NCI-H524 (cell line): ENCODE results near the gene PDZD2.
A peak's percentile ranks its signal among the peaks of the same experiment; 100 is the strongest.
"Not testable (repeated sequence)": the region's sequence is repeated elsewhere in the genome, so short reads cannot be mapped to it uniquely, and the experiment has no call there.

ENCODE experiments used
- DNase-seq, 2 experiments: peaks; one replicate each; lab custom pipeline; 2025; lab: John Stamatoyannopoulos, UW

Gene PDZD2

DNA sequence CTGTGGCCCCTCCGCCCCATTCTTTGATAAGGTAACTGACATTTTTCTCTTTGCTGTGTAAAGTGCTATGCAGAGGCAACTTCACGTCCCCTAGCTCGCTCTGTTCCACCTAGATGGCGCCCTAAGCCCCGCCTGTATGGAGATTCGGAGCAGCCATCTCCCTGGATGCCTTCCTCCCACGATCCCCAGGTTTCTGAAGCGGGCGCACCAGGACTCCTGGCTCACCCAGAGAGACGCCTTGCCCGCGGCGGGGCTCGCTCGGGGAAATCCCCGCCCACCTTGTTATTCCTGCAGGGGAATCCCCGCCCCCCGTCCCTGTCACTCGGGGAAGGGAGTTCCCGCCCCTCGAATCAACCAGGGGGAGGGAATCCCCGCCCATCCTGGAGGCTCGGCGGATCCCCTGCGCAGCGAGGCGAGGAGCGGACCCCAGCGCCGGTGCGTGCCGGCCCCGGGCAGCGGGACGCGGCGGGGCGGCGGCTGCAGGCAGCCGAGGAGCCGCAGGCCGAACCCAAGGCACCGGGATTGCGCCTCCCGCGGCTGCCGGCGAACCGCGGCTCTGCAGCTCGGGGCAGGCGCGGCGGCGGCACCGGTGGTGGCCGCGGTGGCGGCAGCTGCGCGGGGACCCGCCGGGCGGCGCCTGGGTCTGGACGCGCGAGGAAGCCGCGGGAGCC, at the start of gene PDZD2:
Gene PDZD2 (plus strand): TSS at position 384 of the 671 bp plus-strand sequence.
- DNase-seq = peak; percentile 85 to 88

DNA sequence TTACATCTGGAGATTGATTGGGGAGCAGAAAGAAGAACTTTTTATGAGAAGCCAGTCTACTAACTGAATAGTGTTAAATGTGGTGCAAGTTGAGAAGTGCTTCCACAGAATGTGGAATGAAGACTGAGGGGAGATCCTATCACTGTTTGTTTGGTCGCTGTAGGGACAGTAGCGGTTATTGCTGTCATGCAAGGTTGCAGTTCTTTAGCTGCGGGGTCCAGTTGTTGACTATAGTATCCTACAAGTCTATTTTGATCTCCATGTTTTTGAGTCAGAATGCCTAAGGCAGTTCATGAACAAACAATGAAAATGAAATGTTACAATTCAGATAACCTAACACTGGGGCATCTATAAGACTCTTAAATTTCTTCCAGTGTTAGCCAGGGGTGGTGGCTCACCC, 45.3 kb upstream of the PDZD2 start:
- no peak for DNase-seq

DNA sequence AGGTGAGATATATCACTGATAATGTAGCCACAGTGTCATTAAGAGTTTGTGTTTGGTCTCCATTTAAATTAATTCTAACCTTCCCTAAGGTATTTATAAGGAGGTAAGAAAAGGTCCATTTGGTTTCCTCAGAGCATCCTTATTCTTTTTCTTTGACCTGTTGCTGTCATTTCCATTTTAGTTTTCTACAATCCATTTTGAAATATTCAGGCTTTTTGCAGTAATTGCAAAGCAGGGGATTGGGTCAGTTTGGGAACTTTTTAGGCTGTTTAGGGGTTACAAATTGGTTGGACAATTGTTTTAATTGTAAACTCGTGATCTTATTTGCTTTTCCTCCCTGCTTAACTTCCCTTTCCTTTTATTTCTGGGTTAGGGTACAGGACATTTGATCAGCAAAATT, 42.6 kb upstream of the PDZD2 start:
- DNase-seq = no peak

DNA sequence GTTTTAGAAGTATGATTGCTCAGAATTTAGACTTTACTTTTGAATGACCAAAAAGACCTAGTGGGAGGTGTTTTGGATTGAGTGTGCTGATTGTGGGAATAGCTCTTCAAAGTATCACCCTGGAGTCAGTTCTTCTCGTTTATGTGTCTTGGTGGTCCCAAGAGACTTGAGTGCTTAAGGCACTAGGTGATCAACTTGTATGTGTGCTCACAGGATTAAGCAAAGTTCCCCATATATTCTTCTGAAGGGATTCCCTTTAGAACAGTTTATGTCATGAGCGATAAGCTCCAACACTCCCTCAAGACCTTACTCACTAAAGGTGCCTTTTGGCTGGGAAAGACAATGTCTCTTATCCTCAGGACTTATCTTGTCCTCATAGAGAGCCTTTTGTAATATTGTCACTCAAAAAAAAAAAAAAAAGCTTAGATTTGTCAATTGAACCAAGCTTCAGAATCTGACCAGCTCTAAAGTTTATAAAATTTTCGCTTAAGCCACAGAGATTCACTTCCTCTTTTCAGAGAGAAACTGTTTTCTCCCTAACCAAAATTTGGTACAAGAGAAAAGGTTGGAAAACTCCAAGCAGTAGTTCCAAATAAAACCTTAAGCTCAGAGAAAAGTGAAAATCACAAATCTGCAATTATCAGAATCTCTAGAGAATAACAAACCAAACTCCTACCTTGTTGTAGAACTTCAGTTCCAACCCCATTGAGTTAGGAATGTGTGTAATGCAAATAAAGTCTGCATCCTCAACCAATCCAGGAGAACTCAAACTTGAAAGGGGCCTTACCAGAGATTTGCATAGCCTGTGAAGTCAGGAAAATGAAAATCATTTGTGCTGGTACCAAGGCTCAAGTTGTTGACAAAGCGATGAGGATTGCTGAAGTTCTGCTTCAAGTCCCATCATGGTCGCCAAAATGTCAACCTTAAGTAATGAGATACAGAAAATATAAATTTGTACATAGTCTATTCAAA, 40.0 kb upstream of the PDZD2 start:
- no peak for DNase-seq

DNA sequence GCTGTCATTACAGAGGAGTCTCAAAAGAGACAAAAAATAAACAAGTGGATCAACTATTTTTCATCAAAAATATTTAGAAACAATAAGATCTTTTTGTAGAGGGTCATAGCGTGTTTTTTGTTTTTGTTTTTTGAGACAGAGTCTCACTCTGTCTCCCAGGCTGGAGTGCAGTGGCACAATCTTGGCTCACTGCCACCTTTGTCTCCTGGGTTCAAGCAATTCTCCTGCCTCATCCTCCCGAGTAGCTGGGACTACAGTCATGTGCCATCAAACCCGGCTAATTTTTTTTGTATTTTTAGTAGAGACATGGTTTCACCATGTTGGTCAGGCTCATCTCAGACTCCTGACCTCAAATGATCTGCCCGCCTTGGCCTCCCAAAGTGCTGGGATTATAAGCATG, 36.6 kb upstream of the PDZD2 start:
- DNase-seq = not testable (repeated sequence)

DNA sequence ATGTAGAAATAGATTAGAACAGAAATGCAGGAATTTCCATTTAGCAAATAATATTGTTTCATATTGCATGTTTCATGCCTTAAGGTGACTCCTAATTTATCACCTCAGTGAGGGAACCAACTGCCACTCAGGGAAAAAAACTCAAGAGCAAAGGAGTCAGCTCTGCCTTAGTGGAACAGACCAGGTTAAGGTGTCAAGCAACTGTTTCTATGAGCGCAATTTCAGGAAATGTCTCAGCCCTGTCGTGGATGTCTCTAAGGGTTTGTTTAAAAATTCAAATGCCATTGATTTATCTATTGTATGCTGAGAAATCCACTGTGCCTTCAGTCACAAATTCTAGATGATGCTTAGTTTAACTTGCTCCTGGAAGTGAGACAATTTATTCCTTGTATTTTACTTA, 34.7 kb upstream of the PDZD2 start:
- no peak for DNase-seq

DNA sequence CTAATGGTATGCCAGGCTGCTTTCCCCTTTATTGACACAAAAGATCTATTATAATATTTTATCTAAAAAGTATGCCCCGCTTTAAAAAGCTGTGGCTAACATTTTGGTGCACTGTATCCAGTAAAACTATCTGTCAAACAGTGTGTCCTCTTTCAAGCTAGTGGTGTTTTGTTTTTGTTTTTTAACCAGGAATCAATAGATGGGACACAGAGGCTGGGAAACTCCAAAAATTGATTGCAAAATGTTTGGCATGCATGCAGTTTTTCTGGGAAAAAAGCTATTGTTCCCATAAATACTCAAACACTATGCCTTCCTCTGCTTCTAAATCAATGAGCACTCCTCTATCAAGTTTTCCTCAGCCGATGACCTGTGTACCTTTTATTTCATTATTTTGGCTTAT, 34.3 kb upstream of the PDZD2 start:
- no peak for DNase-seq

DNA sequence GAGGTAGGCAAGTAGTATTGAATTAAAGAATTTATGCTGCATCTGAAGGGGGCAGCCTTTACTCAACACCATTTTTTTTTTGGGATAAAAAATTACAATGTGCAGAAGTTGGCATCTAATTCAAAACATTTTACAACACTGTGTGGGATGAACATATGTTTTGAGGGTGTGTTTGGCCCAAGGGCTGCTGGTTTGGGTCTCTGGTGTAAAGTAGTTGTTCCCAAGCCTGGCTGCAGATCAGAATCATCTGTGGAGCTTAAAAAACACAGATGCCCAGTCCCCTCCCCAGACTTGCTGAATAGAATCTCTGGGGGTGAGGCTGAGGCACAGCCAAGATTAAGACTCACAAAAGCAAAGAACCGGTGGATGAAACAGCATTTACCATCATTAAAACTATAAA, 33.0 kb upstream of the PDZD2 start:
- no peak for DNase-seq

DNA sequence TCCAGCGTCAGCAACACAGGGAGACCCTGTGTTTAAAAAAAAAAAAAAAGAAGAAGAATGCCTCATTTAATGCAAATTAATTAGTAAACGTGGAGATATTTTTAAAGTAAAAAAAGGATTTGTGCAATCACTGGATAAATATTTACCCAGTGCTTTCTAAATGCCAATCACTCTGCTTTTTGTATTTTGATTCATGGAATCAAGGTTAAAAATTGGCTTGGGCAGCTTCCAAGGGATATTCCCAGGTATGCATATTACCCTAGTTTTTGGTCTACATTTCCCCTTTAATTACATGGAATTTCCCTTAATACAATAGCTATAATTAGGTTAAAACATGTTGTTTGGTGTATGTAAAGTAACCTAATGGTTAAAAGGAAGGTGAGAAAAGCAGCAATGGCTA, 31.4 kb upstream of the PDZD2 start:
- no peak for DNase-seq

DNA sequence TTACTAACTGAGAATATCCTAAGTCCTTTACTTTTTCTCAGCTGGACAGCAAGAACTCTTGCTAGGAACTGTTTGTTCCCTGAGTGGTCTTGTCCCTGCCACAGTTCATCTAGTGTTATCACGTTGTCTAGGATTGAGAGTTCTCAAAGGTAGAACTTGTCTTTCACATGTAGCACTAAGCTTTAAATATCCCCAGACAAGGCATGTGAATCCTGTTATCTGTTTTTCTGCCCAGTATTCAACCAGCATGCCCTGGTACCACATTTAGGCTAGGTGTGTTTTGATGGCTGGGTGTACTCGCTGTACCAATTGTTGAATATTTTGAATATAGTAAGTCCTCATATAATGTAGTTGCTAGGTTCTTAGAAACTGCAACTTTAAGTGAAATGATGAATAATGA, 27.9 kb upstream of the PDZD2 start:
- DNase-seq = no peak

DNA sequence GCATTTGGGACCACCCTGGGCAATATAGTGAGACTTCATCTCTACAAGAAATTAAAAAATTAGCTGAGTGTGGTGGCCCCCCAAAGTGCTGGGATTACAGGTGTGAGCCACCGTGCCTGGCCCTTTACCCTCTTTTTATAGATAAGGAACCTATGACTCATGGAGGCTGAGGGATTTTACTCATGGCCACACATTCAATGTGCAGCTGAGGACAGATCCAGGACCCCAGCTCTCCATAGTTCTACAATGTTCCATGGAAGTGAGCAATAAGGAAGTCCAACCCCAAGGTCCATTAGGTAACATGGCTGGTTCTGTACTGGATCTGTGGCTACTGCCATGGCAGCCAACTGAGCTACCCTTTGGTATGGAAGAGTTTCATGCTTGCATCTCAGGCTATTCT, 25.3 kb upstream of the PDZD2 start:
- no peak for DNase-seq

DNA sequence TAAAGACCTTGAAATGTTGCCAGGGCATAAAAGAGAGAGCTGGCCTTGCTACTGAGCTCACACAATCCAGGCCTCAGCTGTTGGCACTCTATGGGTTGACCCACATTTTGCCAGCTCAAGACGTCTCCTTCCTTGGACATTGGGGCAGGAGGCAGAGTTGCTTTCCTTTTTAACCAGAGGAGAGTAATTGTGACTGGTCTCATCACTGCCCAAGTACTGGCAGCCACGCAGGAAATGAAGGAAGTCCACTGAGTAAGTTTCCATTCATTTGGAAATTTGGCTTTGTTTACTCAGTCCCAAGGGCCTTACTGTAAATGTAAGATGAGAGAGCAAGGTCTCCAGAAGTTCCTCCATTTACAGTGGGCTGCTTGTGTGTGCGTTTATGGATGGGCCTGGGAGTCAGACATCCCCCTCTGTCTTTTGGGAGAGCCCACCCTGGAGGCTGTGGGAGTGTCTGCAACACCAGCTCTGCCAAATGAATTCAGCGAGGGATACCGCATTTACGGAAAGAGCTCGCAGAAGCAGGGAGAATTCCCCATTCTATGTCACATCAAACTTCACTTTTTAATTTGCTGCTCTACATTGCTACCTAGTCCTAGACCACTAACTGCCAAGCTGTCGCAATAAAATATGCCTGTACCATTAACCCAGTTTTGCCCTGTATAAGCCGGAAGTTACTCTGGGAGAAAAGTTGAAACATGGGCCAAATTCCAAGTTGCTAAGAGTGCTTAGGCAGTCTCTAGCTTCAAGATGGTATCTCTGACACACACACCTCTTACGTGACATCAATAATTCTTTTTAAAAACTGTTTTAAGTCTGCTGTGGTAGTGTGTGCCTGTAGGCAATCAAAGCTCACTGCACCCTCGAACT, 24.5 kb upstream of the PDZD2 start:
- no peak for DNase-seq

DNA sequence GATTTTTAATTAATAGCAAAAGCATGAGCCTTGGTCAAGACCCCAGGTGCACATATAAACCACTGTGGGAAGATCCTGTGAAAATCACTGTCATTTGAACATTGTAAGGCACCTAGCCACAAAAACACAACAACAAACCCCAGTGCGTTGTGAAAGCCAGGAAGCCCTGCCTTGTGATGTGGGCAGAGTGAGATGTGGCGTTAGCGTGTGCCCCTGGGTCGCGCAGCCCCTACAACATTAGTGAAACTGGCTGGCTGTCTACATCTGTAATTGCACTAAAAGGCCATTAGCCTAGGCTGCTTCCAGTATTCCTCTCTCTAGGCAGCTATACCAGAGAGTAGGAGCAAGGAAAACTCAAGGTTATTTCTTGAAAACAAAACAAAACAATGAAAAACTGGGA, 21.1 kb upstream of the PDZD2 start:
- no peak for DNase-seq

DNA sequence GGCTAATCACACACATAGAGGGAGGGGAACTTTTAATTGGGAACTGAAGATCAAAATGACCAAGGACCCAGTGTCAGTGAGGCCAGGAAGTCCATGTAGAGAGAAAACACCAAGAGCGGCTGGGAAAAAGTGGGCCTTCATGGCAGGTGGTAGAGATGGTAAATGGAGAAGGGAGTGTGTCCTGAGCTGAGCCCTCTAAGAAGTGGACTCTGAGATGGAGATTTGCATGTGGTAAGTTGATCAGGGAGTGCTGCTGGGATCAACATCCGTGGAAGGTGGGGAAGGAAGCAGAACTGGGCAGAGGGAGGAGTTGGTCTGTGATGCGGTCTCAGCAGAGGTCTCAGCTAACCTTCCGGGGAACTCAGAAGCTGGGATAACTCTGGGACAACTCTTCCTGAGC, 18.9 kb upstream of the PDZD2 start:
- no peak for DNase-seq

DNA sequence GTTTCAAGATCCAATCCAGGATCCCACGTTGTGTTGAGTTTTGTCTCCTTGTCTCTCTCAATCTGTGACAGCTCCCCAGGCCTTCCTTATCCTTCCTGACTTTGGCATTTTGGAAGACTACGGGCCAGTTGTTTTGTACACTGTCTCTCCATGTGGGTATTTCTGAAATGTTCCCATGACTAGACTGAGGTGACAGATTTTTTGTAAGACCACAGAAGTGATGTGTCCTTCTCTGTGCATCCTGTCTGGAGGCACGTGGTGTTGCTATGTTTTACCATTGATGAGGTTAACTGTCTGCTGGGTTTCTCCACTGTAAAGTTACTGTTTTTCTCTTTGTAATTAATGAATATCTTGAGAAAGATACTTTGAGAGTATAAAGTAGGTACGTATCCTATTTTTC, 15.7 kb upstream of the PDZD2 start:
- no peak for DNase-seq

DNA sequence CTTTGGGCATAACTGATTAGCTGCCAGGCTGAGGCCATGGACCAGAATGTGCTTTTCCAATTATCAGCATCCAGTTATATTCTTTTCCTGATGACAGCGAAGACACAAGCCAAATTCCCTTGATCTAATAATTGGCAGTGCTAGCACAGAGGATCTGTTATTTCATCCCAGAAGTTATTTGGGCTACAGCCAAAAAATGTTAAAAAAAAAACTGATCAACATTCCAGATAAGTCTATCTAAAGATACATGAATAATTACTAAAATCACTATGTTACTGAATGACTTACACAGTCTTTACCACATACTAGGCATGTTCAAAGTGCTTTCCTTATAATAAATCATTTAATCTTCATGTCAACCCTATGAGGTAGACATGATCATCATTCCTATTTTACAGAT, 13.5 kb upstream of the PDZD2 start:
- DNase-seq = no peak

DNA sequence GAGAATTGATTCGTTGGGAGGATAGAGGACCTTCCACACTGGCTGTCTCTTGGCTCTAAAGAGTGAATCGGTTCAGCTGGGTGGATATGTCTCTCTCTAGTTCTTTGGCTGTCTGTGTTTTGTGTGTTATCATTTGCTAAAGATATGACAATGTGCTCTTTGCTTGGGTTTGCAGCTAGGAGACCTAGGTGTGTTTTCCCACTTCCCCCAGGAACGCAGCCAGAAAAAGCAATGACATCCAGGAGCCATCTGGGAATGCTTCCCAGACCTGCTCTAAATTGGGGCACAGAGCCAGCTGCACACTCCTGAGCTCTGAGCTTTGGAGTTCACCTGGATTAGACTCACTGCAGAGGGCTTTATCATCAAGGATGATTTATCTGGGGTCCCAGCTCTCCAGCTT, 12.8 kb upstream of the PDZD2 start:
- DNase-seq = no peak

DNA sequence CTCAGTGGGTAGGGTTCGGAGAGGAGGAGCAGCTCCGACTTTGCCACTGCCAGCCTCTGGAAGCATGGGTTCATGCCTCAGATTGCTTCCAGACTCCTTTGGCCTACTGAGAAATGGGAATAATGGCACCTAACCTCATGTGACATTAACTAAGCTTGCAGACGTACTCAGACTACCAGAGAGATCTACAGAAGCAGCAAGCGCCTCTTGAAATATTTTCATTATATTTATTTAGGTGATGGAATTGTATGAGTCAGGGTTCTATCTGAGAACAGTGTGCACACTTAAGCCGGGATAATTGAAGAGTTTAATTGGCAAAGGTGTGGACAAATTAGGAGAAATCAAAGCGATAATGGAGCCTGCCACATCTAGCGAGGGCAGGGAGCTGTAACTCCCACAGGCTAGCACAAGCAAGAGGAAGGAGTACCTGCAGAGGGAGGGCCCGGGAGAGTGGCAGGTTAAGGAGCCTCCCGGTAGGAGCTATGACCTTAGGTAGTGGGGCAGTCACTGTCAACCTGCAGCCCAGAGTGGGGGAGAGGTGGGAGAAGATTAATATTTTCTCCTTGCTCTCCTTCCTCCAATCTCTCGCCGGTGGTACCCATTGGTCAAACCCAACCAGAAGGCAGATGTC, 12.2 kb upstream of the PDZD2 start:
- DNase-seq = no peak

DNA sequence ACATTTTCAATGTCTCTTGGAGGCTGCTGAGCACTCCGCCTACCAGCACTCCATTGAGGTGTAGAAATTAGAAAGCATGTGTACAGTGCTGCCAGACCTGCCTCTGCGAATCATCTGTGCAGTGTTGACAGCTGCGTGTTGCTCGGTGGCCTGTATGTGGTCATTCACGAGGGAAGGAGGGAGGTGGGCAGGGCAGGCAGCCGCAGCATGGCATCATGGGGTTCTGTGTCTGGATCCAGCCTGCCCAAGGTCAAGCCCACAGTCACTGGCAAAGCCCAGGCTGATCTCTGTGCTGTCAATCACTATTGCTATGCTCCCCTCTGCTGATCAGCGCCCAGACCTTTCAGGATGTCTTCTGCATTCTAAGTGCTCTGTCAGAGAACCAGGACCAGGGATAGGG, 8.0 kb upstream of the PDZD2 start:
- DNase-seq = no peak

DNA sequence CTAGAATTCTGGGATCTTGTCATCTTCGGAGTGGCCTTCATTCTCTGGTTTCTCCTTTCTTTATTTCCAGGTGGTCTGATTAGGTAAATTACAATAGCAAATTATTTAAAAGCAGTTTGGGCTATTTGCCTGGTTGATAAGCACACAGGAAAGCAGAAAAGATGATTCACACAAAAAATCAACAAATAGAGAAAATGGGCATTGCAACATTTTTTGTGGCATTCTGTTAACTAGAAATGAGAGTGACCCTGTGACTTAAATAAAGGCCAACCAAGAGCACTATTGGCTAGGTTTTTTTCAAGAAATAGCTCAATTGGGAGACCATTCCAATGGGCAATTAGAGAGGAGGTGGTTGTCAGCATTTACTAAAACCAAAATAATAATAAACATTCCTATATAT, 6.5 kb upstream of the PDZD2 start:
- no peak for DNase-seq

DNA sequence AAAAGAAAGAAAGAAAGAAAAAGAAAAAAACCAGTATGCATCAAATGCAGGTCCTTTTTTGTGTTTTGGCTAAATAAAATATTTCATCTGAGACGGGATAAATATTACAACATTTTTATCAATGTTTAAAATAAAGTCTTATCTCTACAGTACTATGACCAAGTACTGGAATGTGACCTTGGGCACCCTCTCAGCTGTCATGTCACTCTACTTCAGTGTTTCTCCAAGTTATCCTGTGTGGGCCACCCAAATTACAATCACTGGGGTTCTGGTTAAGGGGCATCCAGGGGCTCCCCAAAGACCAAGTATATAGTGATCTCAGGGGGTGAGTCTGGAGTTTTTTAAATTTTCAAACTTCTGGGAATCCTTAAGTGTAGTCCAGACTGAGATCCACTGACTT, 3.5 kb upstream of the PDZD2 start:
- DNase-seq = no peak

DNA sequence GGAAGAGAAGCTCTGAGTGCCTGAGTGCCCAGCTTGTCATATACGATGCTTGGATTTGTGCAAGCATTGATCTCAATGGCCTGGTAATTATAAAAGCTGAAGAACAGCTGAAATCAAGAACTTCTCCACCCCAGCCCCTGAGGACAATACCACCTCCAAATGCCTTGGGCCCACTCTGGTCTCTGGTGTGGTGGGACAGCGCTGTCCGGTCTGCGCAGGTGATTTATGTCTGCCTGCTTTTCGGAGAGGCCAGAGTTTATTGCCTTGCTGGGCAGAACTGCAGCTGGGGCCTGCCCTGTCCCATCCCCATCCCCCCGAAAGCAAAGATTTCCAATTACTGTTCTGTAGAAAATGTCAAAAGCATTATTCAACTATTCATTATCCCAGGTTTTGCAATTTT, 1.1 kb upstream of the PDZD2 start:
- no peak for DNase-seq
